ENCODE data around the gene ZCCHC7. TPM values are rescaled to one million over a fixed set of nuclear protein-coding genes. Genes with fewer than 3 reads are reported as not detected.

Gene ZCCHC7
- polyA plus RNA-seq, 1 donor from 2014 or later, result 10.9 TPM

GRCh38 chr9:37383876-37384746, 263.7 kb downstream of the ZCCHC7 start:
- no peak overlapping the region for H3K4me3 ChIP-seq (ENCODE audit: low read length)
- H4K20me1 ChIP-seq (ENCODE audit: insufficient read depth), result no peaks in the 10 kb centered on the region
- no peak for TF ChIP-seq EP300 (conservative IDR thresholded peaks at IDR 0.05; ENCODE audit: poor library complexity, severe bottlenecking)
- TF ChIP-seq POLR2AphosphoS5 (IDR thresholded peaks at IDR 0.05), result no peak
- TF ChIP-seq, protein P1, sequence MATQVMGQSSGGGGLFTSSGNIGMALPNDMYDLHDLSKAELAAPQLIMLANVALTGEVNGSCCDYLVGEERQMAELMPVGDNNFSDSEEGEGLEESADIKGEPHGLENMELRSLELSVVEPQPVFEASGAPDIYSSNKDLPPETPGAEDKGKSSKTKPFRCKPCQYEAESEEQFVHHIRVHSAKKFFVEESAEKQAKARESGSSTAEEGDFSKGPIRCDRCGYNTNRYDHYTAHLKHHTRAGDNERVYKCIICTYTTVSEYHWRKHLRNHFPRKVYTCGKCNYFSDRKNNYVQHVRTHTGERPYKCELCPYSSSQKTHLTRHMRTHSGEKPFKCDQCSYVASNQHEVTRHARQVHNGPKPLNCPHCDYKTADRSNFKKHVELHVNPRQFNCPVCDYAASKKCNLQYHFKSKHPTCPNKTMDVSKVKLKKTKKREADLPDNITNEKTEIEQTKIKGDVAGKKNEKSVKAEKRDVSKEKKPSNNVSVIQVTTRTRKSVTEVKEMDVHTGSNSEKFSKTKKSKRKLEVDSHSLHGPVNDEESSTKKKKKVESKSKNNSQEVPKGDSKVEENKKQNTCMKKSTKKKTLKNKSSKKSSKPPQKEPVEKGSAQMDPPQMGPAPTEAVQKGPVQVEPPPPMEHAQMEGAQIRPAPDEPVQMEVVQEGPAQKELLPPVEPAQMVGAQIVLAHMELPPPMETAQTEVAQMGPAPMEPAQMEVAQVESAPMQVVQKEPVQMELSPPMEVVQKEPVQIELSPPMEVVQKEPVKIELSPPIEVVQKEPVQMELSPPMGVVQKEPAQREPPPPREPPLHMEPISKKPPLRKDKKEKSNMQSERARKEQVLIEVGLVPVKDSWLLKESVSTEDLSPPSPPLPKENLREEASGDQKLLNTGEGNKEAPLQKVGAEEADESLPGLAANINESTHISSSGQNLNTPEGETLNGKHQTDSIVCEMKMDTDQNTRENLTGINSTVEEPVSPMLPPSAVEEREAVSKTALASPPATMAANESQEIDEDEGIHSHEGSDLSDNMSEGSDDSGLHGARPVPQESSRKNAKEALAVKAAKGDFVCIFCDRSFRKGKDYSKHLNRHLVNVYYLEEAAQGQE (IDR thresholded peaks at IDR 0.05; ENCODE audit: borderline replicate concordance), result no peak
- TF ChIP-seq TAF1 (IDR thresholded peaks at IDR 0.05; ENCODE audit: low read depth), result no peak
- TF ChIP-seq EZH2 (IDR thresholded peaks at IDR 0.05; ENCODE audit: borderline replicate concordance, insufficient read depth, low read length, poor library complexity, severe bottlenecking), result no peak
- no peak for TF ChIP-seq MXI1 (conservative IDR thresholded peaks at IDR 0.05; ENCODE audit: poor library complexity, severe bottlenecking)
- TF ChIP-seq RAD21 (conservative IDR thresholded peaks at IDR 0.05), result no peak
- TF ChIP-seq SMC3 (conservative IDR thresholded peaks at IDR 0.05; ENCODE audit: poor library complexity), result no peak
- TF ChIP-seq, protein P2, sequence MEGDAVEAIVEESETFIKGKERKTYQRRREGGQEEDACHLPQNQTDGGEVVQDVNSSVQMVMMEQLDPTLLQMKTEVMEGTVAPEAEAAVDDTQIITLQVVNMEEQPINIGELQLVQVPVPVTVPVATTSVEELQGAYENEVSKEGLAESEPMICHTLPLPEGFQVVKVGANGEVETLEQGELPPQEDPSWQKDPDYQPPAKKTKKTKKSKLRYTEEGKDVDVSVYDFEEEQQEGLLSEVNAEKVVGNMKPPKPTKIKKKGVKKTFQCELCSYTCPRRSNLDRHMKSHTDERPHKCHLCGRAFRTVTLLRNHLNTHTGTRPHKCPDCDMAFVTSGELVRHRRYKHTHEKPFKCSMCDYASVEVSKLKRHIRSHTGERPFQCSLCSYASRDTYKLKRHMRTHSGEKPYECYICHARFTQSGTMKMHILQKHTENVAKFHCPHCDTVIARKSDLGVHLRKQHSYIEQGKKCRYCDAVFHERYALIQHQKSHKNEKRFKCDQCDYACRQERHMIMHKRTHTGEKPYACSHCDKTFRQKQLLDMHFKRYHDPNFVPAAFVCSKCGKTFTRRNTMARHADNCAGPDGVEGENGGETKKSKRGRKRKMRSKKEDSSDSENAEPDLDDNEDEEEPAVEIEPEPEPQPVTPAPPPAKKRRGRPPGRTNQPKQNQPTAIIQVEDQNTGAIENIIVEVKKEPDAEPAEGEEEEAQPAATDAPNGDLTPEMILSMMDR (IDR thresholded peaks at IDR 0.05; ENCODE audit: poor library complexity, severe bottlenecking), result no peak
- H3K36me3 ChIP-seq (ENCODE audit: insufficient read depth, low read length), result no peaks in the 10 kb centered on the region
- H3K9me2 ChIP-seq (ENCODE audit: insufficient read depth, low read length), result no peaks in the 10 kb centered on the region
- no peak overlapping the region for H3K4me2 ChIP-seq (ENCODE audit: low read length)
- no peak overlapping the region for H2AFZ ChIP-seq (ENCODE audit: low read depth, low read length)
- no peak overlapping the region for H3K9ac ChIP-seq (ENCODE audit: low read length)
- no peaks in the 10 kb centered on the region for H3K79me2 ChIP-seq (replicated peaks; ENCODE audit: insufficient read depth, low read length)
- no peaks in the 10 kb centered on the region for H3K27me3 ChIP-seq (ENCODE audit: insufficient read depth, low read depth, low read length)
- H3K9me3 ChIP-seq (ENCODE audit: low read length), result no peaks in the 10 kb centered on the region
- H3K27ac ChIP-seq (ENCODE audit: low read length), result no peak overlapping the region
- no peaks in the 10 kb centered on the region for H3F3A ChIP-seq (ENCODE audit: insufficient read depth, low read length, poor library complexity, severe bottlenecking)

GRCh38 chr9:37385286-37385685, 264.9 kb downstream of the ZCCHC7 start:
- Histone ChIP-seq H3K4me3 (ENCODE audit: low read length) (no peak overlapping the region), H3K9me2 (ENCODE audit: insufficient read depth, low read length) (no peaks in the 10 kb centered on the region), H3K4me2 (ENCODE audit: low read length) (no peak overlapping the region), H3K27me3 (ENCODE audit: insufficient read depth, low read depth, low read length) (no peaks in the 10 kb centered on the region), H3K9ac (ENCODE audit: low read length) (no peak overlapping the region), H3K79me2 (replicated peaks; ENCODE audit: insufficient read depth, low read length) (no peaks in the 10 kb centered on the region), H4K20me1 (ENCODE audit: insufficient read depth) (no peaks in the 10 kb centered on the region), H3K36me3 (ENCODE audit: insufficient read depth, low read length) (no peaks in the 10 kb centered on the region), H3K9me3 (ENCODE audit: low read length) (no peaks in the 10 kb centered on the region), H2AFZ (ENCODE audit: low read depth, low read length) (no peak overlapping the region), H3K27ac (ENCODE audit: low read length) (no peak overlapping the region), H3F3A (ENCODE audit: insufficient read depth, low read length, poor library complexity, severe bottlenecking) (no peaks in the 10 kb centered on the region)
- no peak for TF ChIP-seq EZH2 (IDR thresholded peaks at IDR 0.05; ENCODE audit: borderline replicate concordance, insufficient read depth, low read length, poor library complexity, severe bottlenecking)
- TF ChIP-seq RAD21 (conservative IDR thresholded peaks at IDR 0.05), result no peak
- TF ChIP-seq, protein P2 (IDR thresholded peaks at IDR 0.05; ENCODE audit: poor library complexity, severe bottlenecking), result no peak
- TF ChIP-seq TAF1 (IDR thresholded peaks at IDR 0.05; ENCODE audit: low read depth), result no peak
- TF ChIP-seq POLR2AphosphoS5 (IDR thresholded peaks at IDR 0.05), result no peak
- no peak for TF ChIP-seq MXI1 (conservative IDR thresholded peaks at IDR 0.05; ENCODE audit: poor library complexity, severe bottlenecking)
- TF ChIP-seq SMC3 (conservative IDR thresholded peaks at IDR 0.05; ENCODE audit: poor library complexity), result no peak
- TF ChIP-seq, protein P1 (IDR thresholded peaks at IDR 0.05; ENCODE audit: borderline replicate concordance), result no peak
- no peak for TF ChIP-seq EP300 (conservative IDR thresholded peaks at IDR 0.05; ENCODE audit: poor library complexity, severe bottlenecking)

All from neural cell (in vitro differentiated cells).